GM23338 (cell line): Measurements from ENCODE around the gene TTC8. TPM values are rescaled to one million over a fixed set of nuclear protein-coding genes. Genes with fewer than 3 reads are reported as not detected.

ENCODE experiments used
- ATAC-seq: fragments of 200-7000 bp; cut with Tn5 transposase; 3 replicates; pipeline ENCODE4 v1.9.1; 2020
- DNase-seq: peaks from one replicate; pipeline ENCODE4 v3.0.0-alpha.2; 2015; ENCODE audit warnings: low spot score
- H2AFZ ChIP-seq: fragments of 200-600 bp; sonication (generic); 2 replicates; pipeline ENCODE4 v1.8.0; 2016; ENCODE audit warnings: antibody characterized with exemption, mild to moderate bottlenecking, moderate library complexity
- H3F3A ChIP-seq: fragments of 200-600 bp; sonication (generic); replicated peaks from 2 replicates; pipeline ENCODE4 v1.8.0; 2017; ENCODE audit warnings: antibody characterized with exemption, mixed run types, low read depth
- H3K27ac ChIP-seq: fragments of 200-600 bp; sonication (generic); 2 replicates; pipeline ENCODE4 v1.6.1; 2016; ENCODE audit warnings: low read depth
- H3K27me3 ChIP-seq: fragments of 200-600 bp; sonication (generic); 2 replicates; pipeline ENCODE4 v1.8.0; 2016; ENCODE audit warnings: mild to moderate bottlenecking, mixed run types, moderate library complexity; ENCODE audit not compliant: insufficient read depth
- H3K36me3 ChIP-seq: fragments of 200-600 bp; sonication (generic); 2 replicates; pipeline ENCODE4 v1.8.0; 2016; ENCODE audit warnings: mild to moderate bottlenecking; ENCODE audit not compliant: insufficient read depth
- H3K4me1 ChIP-seq: fragments of 200-600 bp; sonication (generic); 2 replicates; pipeline ENCODE4 v1.8.0; 2016; ENCODE audit warnings: mild to moderate bottlenecking, moderate library complexity; ENCODE audit not compliant: insufficient read depth
- H3K4me2 ChIP-seq: fragments of 200-600 bp; sonication (generic); 2 replicates; pipeline ENCODE4 v1.7.1; 2017; ENCODE audit warnings: mixed run types
- H3K4me3 ChIP-seq: fragments of 200-600 bp; sonication (generic); 2 replicates; pipeline ENCODE4 v1.6.1; 2016; ENCODE audit warnings: mixed run types
- H3K79me2 ChIP-seq: fragments of 200-600 bp; sonication (generic); replicated peaks from 2 replicates; pipeline ENCODE4 v1.8.0; 2017; ENCODE audit warnings: mild to moderate bottlenecking; ENCODE audit not compliant: insufficient read depth
- H3K9me2 ChIP-seq: fragments of 200-600 bp; sonication (generic); 2 replicates; pipeline ENCODE4 v1.8.0; 2017; ENCODE audit not compliant: insufficient read depth
- H4K20me1 ChIP-seq: fragments of 200-600 bp; sonication (generic); replicated peaks from 2 replicates; pipeline ENCODE4 v1.8.0; 2017; ENCODE audit warnings: mild to moderate bottlenecking; ENCODE audit not compliant: insufficient read depth
- H3K27ac Mint-ChIP-seq: 2 replicates; pipeline ENCODE4 v1.8.0; 2020; ENCODE audit warnings: inconsistent platforms, mild to moderate bottlenecking, moderate library complexity, mixed read lengths
- H3K27me3 Mint-ChIP-seq: 3 replicates; pipeline ENCODE4 v1.8.0; 2022; ENCODE audit warnings: low read depth, mild to moderate bottlenecking, moderate library complexity, mixed read lengths, inconsistent platforms; ENCODE audit not compliant: insufficient read depth, poor library complexity
- H3K36me3 Mint-ChIP-seq: 3 replicates; pipeline ENCODE4 v1.8.0; 2021; ENCODE audit warnings: low read depth, mild to moderate bottlenecking, inconsistent platforms, moderate library complexity, mixed read lengths
- H3K4me1 Mint-ChIP-seq: 3 replicates; pipeline ENCODE4 v1.8.0; 2020; ENCODE audit warnings: mild to moderate bottlenecking, inconsistent platforms, mixed read lengths
- H3K4me3 Mint-ChIP-seq: 3 replicates; pipeline ENCODE4 v1.8.0; 2021; ENCODE audit warnings: moderate library complexity, mild to moderate bottlenecking, inconsistent platforms, mixed read lengths
- H3K9me3 Mint-ChIP-seq: 3 replicates; pipeline ENCODE4 v1.8.0; 2020; ENCODE audit warnings: moderate library complexity, mild to moderate bottlenecking, inconsistent platforms, mixed read lengths
- EZH2 ChIP-seq: fragments of 200-600 bp; sonication (generic); IDR thresholded peaks from one replicate; pipeline ENCODE4 v1.8.0; 2017; ENCODE audit warnings: antibody characterized with exemption, mild to moderate bottlenecking, low read depth; ENCODE audit not compliant: unreplicated experiment
- JUNB ChIP-seq: IDR thresholded peaks from one replicate; pipeline ENCODE4 v1.6.1; 2016; ENCODE audit warnings: antibody characterized with exemption; ENCODE audit not compliant: unreplicated experiment
- STAT1 ChIP-seq: IDR thresholded peaks from one replicate; pipeline ENCODE4 v1.6.1; 2016; ENCODE audit warnings: antibody characterized with exemption; ENCODE audit not compliant: unreplicated experiment
- ZNF331 ChIP-seq: fragments of 250-450 bp; sonication (Bioruptor Pico); IDR thresholded peaks from 2 replicates; pipeline ENCODE4 v1.5.0; 2020; ENCODE audit warnings: low read depth, mild to moderate bottlenecking, moderate library complexity
- polyA plus RNA-seq: library from polyadenylated mRNA; unstranded; fragments of >200 nt; fragmentation: Nextera tagmentation; extraction: Ambion mirVana; gene quantifications from 2 replicates; pipeline ENCODE4 v1.2.1, GENCODE V29; 2016
- total RNA-seq: library from RNA; depleted of rRNA; stranded (reverse); fragments of >200 nt; shearing (Covaris generic); gene quantifications from 2 replicates; pipeline ENCODE4 v1.2.3, GENCODE V29; 2014
- TF ChIP-seq, protein P1 (sequence below), 2 experiments: fragments of 200-600 bp in 1 of 2; sonication (generic) in 1 of 2; conservative IDR thresholded peaks; 2 replicates each; pipeline versions ENCODE4 v1.5.1 to v1.6.1; 2016 to 2017; ENCODE audit warnings: antibody characterized with exemption in 2 of 2, low read depth in 2 of 2, mild to moderate bottlenecking in 2 of 2, moderate library complexity in 1 of 2
- TF ChIP-seq, protein P2 (sequence below): fragments of 250-450 bp; sonication (Bioruptor Pico); IDR thresholded peaks from 2 replicates; pipeline ENCODE4 v1.5.0; 2020; ENCODE audit warnings: mild to moderate bottlenecking, moderate library complexity

TTC8 gene
- total and polyA plus RNA-seq, 2 experiments from 2014 or later = 7.5 to 10.5 TPM

DNA sequence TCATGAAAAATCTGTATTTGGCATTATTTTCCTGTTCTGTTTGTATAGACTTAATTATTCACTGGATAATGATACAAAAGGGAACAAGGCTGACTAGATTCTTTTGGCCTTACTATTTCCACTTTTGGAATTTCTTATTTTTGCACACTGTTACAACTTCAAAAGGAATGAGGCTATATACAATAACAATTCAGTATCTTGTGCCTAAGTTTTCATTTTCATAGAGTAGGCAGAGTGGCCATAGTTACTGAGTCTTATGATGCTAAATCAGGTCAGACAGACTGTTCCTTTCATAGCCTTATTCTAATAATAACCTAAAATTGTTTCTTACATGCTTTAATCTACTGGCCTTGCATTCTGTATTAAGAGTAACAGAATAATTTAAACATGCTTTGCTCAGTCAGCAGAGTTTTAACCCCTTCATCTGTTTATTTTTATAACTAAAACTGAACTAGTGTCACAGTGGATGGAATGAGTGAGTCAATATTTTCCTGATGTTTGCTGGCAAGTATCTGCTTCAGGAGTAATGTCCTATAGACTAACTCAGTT lies 10.5 kb downstream of the TTC8 start:
- Mint-ChIP-seq H3K4me1 (peaks cover 8% of the 10 kb centered on the region), H3K27ac (no peak overlapping the region), H3K36me3 (peaks cover 12% of the 10 kb centered on the region; the same call in 2 of the 3 replicates), H3K27me3 (peaks cover 2% of the 10 kb centered on the region), H3K9me3 (no peaks in the 10 kb centered on the region; the same call in 2 of the 3 replicates), H3K4me3 (no peak overlapping the region)
- H3K4me1 ChIP-seq = no peaks in the 10 kb centered on the region
- no peaks in the 10 kb centered on the region for H3K27me3 ChIP-seq
- no peak overlapping the region for H3K4me2 ChIP-seq
- H3K9me2 ChIP-seq = no peaks in the 10 kb centered on the region
- no peaks in the 10 kb centered on the region for H3K79me2 ChIP-seq
- TF ChIP-seq JUNB (no peak), STAT1 (no peak), ZNF331 (CRISPR knock-in tag) (no peak), EZH2 (no peak)
- TF ChIP-seq, protein P1, sequence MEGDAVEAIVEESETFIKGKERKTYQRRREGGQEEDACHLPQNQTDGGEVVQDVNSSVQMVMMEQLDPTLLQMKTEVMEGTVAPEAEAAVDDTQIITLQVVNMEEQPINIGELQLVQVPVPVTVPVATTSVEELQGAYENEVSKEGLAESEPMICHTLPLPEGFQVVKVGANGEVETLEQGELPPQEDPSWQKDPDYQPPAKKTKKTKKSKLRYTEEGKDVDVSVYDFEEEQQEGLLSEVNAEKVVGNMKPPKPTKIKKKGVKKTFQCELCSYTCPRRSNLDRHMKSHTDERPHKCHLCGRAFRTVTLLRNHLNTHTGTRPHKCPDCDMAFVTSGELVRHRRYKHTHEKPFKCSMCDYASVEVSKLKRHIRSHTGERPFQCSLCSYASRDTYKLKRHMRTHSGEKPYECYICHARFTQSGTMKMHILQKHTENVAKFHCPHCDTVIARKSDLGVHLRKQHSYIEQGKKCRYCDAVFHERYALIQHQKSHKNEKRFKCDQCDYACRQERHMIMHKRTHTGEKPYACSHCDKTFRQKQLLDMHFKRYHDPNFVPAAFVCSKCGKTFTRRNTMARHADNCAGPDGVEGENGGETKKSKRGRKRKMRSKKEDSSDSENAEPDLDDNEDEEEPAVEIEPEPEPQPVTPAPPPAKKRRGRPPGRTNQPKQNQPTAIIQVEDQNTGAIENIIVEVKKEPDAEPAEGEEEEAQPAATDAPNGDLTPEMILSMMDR (conservative IDR thresholded peaks at IDR 0.05; ENCODE audit: low read depth in 2 of 2) = no peak
- TF ChIP-seq, protein P2, sequence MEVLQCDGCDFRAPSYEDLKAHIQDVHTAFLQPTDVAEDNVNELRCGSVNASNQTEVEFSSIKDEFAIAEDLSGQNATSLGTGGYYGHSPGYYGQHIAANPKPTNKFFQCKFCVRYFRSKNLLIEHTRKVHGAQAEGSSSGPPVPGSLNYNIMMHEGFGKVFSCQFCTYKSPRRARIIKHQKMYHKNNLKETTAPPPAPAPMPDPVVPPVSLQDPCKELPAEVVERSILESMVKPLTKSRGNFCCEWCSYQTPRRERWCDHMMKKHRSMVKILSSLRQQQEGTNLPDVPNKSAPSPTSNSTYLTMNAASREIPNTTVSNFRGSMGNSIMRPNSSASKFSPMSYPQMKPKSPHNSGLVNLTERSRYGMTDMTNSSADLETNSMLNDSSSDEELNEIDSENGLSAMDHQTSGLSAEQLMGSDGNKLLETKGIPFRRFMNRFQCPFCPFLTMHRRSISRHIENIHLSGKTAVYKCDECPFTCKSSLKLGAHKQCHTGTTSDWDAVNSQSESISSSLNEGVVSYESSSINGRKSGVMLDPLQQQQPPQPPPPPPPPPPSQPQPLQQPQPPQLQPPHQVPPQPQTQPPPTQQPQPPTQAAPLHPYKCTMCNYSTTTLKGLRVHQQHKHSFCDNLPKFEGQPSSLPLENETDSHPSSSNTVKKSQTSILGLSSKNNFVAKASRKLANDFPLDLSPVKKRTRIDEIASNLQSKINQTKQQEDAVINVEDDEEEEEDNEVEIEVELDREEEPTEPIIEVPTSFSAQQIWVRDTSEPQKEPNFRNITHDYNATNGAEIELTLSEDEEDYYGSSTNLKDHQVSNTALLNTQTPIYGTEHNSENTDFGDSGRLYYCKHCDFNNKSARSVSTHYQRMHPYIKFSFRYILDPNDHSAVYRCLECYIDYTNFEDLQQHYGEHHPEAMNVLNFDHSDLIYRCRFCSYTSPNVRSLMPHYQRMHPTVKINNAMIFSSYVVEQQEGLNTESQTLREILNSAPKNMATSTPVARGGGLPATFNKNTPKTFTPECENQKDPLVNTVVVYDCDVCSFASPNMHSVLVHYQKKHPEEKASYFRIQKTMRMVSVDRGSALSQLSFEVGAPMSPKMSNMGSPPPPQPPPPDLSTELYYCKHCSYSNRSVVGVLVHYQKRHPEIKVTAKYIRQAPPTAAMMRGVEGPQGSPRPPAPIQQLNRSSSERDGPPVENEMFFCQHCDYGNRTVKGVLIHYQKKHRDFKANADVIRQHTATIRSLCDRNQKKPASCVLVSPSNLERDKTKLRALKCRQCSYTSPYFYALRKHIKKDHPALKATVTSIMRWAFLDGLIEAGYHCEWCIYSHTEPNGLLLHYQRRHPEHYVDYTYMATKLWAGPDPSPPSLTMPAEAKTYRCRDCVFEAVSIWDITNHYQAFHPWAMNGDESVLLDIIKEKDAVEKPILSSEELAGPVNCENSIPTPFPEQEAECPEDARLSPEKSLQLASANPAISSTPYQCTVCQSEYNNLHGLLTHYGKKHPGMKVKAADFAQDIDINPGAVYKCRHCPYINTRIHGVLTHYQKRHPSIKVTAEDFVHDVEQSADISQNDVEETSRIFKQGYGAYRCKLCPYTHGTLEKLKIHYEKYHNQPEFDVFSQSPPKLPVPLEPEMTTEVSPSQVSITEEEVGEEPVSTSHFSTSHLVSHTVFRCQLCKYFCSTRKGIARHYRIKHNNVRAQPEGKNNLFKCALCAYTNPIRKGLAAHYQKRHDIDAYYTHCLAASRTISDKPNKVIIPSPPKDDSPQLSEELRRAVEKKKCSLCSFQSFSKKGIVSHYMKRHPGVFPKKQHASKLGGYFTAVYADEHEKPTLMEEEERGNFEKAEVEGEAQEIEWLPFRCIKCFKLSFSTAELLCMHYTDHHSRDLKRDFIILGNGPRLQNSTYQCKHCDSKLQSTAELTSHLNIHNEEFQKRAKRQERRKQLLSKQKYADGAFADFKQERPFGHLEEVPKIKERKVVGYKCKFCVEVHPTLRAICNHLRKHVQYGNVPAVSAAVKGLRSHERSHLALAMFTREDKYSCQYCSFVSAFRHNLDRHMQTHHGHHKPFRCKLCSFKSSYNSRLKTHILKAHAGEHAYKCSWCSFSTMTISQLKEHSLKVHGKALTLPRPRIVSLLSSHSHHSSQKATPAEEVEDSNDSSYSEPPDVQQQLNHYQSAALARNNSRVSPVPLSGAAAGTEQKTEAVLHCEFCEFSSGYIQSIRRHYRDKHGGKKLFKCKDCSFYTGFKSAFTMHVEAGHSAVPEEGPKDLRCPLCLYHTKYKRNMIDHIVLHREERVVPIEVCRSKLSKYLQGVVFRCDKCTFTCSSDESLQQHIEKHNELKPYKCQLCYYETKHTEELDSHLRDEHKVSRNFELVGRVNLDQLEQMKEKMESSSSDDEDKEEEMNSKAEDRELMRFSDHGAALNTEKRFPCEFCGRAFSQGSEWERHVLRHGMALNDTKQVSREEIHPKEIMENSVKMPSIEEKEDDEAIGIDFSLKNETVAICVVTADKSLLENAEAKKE (CRISPR knock-in tag) = no peak
- no peaks in the 10 kb centered on the region for H3F3A ChIP-seq
- H2AFZ ChIP-seq = no peak overlapping the region
- H3K36me3 ChIP-seq = no peaks in the 10 kb centered on the region
- no peak overlapping the region for H3K4me3 ChIP-seq
- no peak for DNase-seq
- H3K27ac ChIP-seq = no peak overlapping the region
- no peaks in the 10 kb centered on the region for H4K20me1 ChIP-seq
- ATAC-seq = no peak
